Memory B cell (primary cell): ENCODE measurements around the gene CLTCL1.
A peak's percentile ranks its signal among the peaks of the same experiment; 100 is the strongest.
"Not testable (repeated sequence)": the region's sequence is repeated elsewhere in the genome, so short reads cannot be mapped to it uniquely, and the experiment has no call there.

ENCODE experiments used
- ATAC-seq: fragments of 150-1000 bp; cut with Tn5 transposase; 2 replicates; pipeline ENCODE4 v1.10.0; 2021; ENCODE audit warnings: low read depth, mild to moderate bottlenecking, moderate library complexity
- DNase-seq, 2 donors: peaks; one replicate each; pipeline ENCODE4 v3.0.0; 2022; ENCODE audit warnings: low spot score in 2 of 2
- H3K27ac Mint-ChIP-seq: one replicate; pipeline ENCODE4 v1.8.0; 2022; ENCODE audit warnings: mild to moderate bottlenecking, moderate library complexity, mixed read lengths
- H3K27me3 Mint-ChIP-seq: one replicate; pipeline ENCODE4 v1.8.0; 2022; ENCODE audit warnings: mixed read lengths
- H3K36me3 Mint-ChIP-seq: one replicate; pipeline ENCODE4 v1.8.0; 2022; ENCODE audit warnings: mild to moderate bottlenecking, mixed read lengths
- H3K4me1 Mint-ChIP-seq: one replicate; pipeline ENCODE4 v1.8.0; 2022; ENCODE audit warnings: mixed read lengths
- H3K4me3 Mint-ChIP-seq: one replicate; pipeline ENCODE4 v1.8.0; 2022; ENCODE audit warnings: mild to moderate bottlenecking, moderate library complexity, mixed read lengths
- H3K9me3 Mint-ChIP-seq: one replicate; pipeline ENCODE4 v1.8.0; 2022; ENCODE audit warnings: mixed read lengths

CLTCL1 gene

GRCh38 chr22:19291580-19292457 lies at the start of gene CLTCL1:
TSS of gene CLTCL1 (minus strand) at chr22:19291719. CDS start at chr22:19291641, 78 bp downstream.
- no peaks in the 10 kb centered on the region for H3K36me3 Mint-ChIP-seq
- H3K27ac Mint-ChIP-seq, result peak within 1 kb of the TSS; percentile 39
- no peaks in the 10 kb centered on the region for H3K9me3 Mint-ChIP-seq

DNA sequence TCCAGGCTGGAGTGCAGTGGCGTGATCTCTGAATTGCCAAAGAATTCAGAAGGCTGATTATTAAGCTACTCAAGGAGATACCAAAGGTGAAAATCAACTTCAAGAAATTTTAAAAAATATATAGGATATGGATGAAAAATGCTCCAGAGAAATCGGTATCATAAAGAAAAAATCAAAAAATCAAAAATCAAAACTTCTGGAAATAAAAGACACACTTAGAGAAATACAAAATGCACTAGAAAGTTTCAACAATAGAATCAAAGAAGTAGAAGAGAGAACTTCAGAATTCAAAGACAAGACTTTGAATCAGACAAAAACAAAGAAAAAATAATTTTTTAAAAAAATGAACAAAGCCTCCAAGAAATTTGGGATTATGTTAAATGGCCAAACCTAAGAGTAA lies 45.6 kb upstream of the CLTCL1 start:
- Mint-ChIP-seq H3K36me3 (peaks cover 82% of the 10 kb centered on the region), H3K27me3 (no peaks in the 10 kb centered on the region), H3K9me3 (peaks cover 29% of the 10 kb centered on the region), H3K4me3 (no peak overlapping the region), H3K27ac (no peak overlapping the region), H3K4me1 (no peaks in the 10 kb centered on the region)
- no peak for ATAC-seq
- DNase-seq, result no peak

More at GRCh38 chr22:19291580-19292457, at the start of gene CLTCL1:
- Mint-ChIP-seq H3K27me3 (peaks cover 13% of the 10 kb centered on the region), H3K4me1 (peaks cover 10% of the 10 kb centered on the region), H3K4me3 (peak within 1 kb of the TSS; percentile 87)
- ATAC-seq, result peak; percentile 78
- peak; percentile 58 to 77 for DNase-seq

- H3K27ac Mint-ChIP-seq, result no peak overlapping the region
- no peak overlapping the region for H3K4me3 Mint-ChIP-seq
- H3K27me3 Mint-ChIP-seq, result no peaks in the 10 kb centered on the region
- H3K4me1 Mint-ChIP-seq, result no peaks in the 10 kb centered on the region
- no peak for DNase-seq
- H3K9me3 Mint-ChIP-seq, result peaks cover 28% of the 10 kb centered on the region
- ATAC-seq, result no peak
- peaks cover 81% of the 10 kb centered on the region for H3K36me3 Mint-ChIP-seq
Observed at GRCh38 chr22:19336133-19337075, 44.9 kb upstream of the CLTCL1 start.

- H3K36me3 Mint-ChIP-seq, result peaks cover 68% of the 10 kb centered on the region
- no peak for ATAC-seq
- no peak overlapping the region for H3K27ac Mint-ChIP-seq
- H3K9me3 Mint-ChIP-seq, result peaks cover 16% of the 10 kb centered on the region
- no peak for DNase-seq
- no peaks in the 10 kb centered on the region for H3K27me3 Mint-ChIP-seq
- no peaks in the 10 kb centered on the region for H3K4me1 Mint-ChIP-seq
- no peak overlapping the region for H3K4me3 Mint-ChIP-seq
Observed at GRCh38 chr22:19331975-19332374, 40.5 kb upstream of the CLTCL1 start.

GRCh38 chr22:19331474-19331873 lies 40.0 kb upstream of the CLTCL1 start:
- Mint-ChIP-seq H3K4me1 (no peaks in the 10 kb centered on the region), H3K36me3 (peaks cover 63% of the 10 kb centered on the region), H3K27me3 (no peaks in the 10 kb centered on the region), H3K9me3 (peaks cover 16% of the 10 kb centered on the region), H3K27ac (no peak overlapping the region), H3K4me3 (no peak overlapping the region)
- DNase-seq (no peak), ATAC-seq (no peak)

- no peak overlapping the region for H3K27ac Mint-ChIP-seq
- H3K27me3 Mint-ChIP-seq, result no peaks in the 10 kb centered on the region
- H3K36me3 Mint-ChIP-seq, result peaks cover 61% of the 10 kb centered on the region
- ATAC-seq, result no peak
- DNase-seq, result no peak
- peaks cover 20% of the 10 kb centered on the region for H3K9me3 Mint-ChIP-seq
- H3K4me3 Mint-ChIP-seq, result no peak overlapping the region
- no peaks in the 10 kb centered on the region for H3K4me1 Mint-ChIP-seq
Observed at GRCh38 chr22:19330865-19331418, 39.4 kb upstream of the CLTCL1 start.

DNA sequence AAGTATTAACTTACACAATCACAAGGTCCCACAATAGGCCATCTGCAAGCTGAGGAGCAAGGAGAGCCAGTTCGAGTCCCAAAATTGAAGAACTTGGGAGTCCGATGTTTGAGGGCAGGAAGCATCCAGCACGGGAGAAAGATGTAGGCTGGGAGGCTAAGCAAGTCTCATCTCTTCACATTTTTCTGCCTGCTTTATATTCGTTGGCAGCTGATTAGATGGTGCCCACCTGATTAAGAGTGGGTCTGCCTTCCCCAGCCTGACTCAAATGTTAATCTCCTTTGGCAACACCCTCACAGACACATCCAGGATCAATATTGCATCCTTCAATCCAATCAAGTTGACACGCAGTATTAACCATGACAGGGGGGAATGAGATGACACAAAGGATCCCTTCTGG lies 38.7 kb upstream of the CLTCL1 start:
- not testable (repeated sequence) for H3K27ac Mint-ChIP-seq, DNase-seq, H3K4me3 Mint-ChIP-seq, H3K27me3 Mint-ChIP-seq, ATAC-seq, H3K4me1 Mint-ChIP-seq
- H3K9me3 Mint-ChIP-seq, result peaks cover 16% of the 10 kb centered on the region
- peaks cover 56% of the 10 kb centered on the region for H3K36me3 Mint-ChIP-seq

DNA sequence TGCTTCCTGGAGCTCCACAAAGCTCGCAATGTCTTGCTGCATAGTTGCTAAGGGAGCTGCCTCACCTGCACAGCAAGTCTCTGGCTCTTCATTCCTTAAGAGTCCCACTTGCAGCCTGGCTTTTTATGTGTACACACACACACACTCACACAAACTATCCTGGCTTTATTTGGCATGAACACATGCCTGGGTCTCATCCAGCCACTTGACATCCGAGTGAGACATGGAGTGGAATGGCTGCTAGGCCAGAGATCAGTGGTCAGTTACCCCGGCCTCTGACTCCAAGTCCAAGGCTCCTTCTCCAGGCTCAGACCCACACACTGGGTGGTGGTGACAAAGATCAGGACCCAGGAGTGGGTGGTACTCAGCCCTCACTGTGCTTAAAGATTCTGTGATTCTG lies 37.9 kb upstream of the CLTCL1 start:
- H3K4me1 Mint-ChIP-seq, result no peaks in the 10 kb centered on the region
- peaks cover 52% of the 10 kb centered on the region for H3K36me3 Mint-ChIP-seq
- H3K27me3 Mint-ChIP-seq, result no peaks in the 10 kb centered on the region
- DNase-seq (no peak), ATAC-seq (no peak)
- H3K4me3 Mint-ChIP-seq, result no peak overlapping the region
- no peak overlapping the region for H3K27ac Mint-ChIP-seq
- H3K9me3 Mint-ChIP-seq, result peaks cover 14% of the 10 kb centered on the region

DNA sequence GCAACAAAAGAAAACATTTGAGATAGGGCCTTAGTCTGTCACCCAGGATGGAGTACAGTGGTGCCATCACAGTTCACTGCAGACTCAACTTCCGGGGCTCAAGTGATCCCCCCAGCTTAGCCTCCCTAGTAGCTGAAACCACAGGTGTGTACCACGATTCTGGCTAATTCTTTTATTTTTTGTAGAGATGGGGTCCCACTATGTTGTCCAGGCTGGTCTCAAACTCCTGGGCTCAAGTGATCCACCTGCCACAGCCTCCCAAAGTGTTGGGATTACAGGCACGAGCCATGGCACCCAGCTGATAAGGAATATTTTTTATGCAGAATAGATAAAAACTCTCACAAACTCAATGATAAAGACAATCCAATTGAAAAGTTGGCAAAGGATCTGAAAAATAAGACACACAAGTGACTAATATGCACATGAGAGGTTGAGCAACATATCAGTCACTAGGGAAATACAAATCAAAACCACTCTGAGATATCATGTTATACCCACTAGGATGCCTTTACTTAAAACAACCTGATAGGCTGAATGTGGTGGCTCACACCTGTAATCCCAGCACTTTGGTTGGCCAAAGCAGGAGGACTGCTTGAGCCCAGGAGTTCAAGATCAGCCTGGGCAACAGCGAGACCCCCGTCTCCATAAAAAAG lies 33.9 kb upstream of the CLTCL1 start:
- Mint-ChIP-seq H3K4me1 (no peaks in the 10 kb centered on the region), H3K27ac (no peak overlapping the region), H3K36me3 (peaks cover 25% of the 10 kb centered on the region), H3K9me3 (peaks cover 8% of the 10 kb centered on the region), H3K4me3 (no peak overlapping the region), H3K27me3 (peaks cover 1% of the 10 kb centered on the region)
- DNase-seq, result no peak
- ATAC-seq, result no peak

GRCh38 chr22:19323420-19323819 lies 31.9 kb upstream of the CLTCL1 start:
- peaks cover 11% of the 10 kb centered on the region for H3K36me3 Mint-ChIP-seq
- not testable (repeated sequence) for DNase-seq, H3K27ac Mint-ChIP-seq, H3K27me3 Mint-ChIP-seq, H3K4me1 Mint-ChIP-seq, ATAC-seq, H3K4me3 Mint-ChIP-seq
- H3K9me3 Mint-ChIP-seq, result peaks cover 11% of the 10 kb centered on the region

DNA sequence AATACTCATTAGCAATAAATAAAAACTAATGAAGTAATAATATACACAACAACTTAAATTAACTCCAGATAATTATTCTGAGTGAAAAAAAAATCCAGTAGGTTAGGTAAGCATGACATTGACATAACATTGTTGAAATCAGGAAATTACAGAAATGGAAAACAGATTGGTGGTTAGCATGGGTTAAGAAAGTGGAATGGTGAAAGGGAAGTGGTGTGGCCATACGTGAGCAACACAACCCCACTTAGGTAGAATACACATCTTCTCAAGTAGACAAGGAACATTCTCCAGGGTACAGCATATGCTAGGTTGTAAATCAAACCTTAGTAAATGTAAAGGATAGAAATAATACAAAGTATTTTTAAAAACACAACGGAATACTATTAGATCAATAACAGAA lies 30.2 kb upstream of the CLTCL1 start:
- ATAC-seq, result no peak

GRCh38 chr22:19320136-19320535 lies 28.6 kb upstream of the CLTCL1 start:
- not testable (repeated sequence) for H3K36me3 Mint-ChIP-seq, H3K27ac Mint-ChIP-seq, H3K4me1 Mint-ChIP-seq, DNase-seq, H3K4me3 Mint-ChIP-seq, H3K27me3 Mint-ChIP-seq, ATAC-seq
- H3K9me3 Mint-ChIP-seq, result peaks cover 11% of the 10 kb centered on the region

More for the DNA sequence above, 30.2 kb upstream of the CLTCL1 start:
- DNase-seq, result no peak
- no peak overlapping the region for H3K4me3 Mint-ChIP-seq
- peaks cover 1% of the 10 kb centered on the region for H3K27me3 Mint-ChIP-seq
- H3K4me1 Mint-ChIP-seq, result no peaks in the 10 kb centered on the region
- peaks cover 10% of the 10 kb centered on the region for H3K36me3 Mint-ChIP-seq
- H3K27ac Mint-ChIP-seq, result no peak overlapping the region
- peaks cover 14% of the 10 kb centered on the region for H3K9me3 Mint-ChIP-seq

DNA sequence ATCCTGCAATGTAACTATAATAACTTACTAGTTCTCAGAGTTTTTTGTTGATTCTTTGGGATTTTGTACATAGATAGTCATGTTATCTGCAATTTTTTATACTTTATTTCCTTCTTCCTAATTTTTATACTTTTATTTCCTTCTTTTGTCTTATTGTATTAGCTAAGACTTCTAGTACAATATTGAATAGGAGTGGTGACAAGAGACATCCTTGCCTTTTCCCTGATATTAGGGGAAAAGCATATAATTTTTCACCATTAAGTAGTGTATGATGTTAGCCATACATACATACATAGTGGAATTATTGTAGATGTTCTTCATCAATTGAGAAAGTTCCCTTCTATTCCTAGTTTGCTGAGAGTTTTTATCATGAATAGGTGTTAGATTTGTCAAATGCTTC lies 27.8 kb upstream of the CLTCL1 start:
- H3K36me3 Mint-ChIP-seq, result peaks cover 10% of the 10 kb centered on the region
- no peak overlapping the region for H3K27ac Mint-ChIP-seq
- peaks cover 12% of the 10 kb centered on the region for H3K9me3 Mint-ChIP-seq
- H3K4me3 Mint-ChIP-seq, result no peak overlapping the region
- H3K4me1 Mint-ChIP-seq, result no peaks in the 10 kb centered on the region
- no peak for ATAC-seq
- no peak for DNase-seq
- H3K27me3 Mint-ChIP-seq, result peaks cover 1% of the 10 kb centered on the region
